Endodermal cell (in vitro differentiated cells): ENCODE data around the gene NTRK1. TPM values are rescaled to one million over a fixed set of nuclear protein-coding genes. Genes with fewer than 3 reads are reported as not detected.
A peak's percentile ranks its signal among the peaks of the same experiment; 100 is the strongest.

Experiments
- DNase-seq: peaks from one replicate; pipeline ENCODE4 v3.0.0-alpha.2; 2017
- H3K27ac ChIP-seq: 2 replicates; pipeline ENCODE4 v1.5.1; 2013; ENCODE audit warnings: mild to moderate bottlenecking, low read depth, low read length, moderate library complexity
- H3K27me3 ChIP-seq: 2 replicates; pipeline ENCODE4 v1.6.1; 2013; ENCODE audit warnings: mild to moderate bottlenecking, low read length, moderate library complexity; ENCODE audit not compliant: insufficient read depth, control insufficient read depth, poor library complexity, severe bottlenecking
- H3K36me3 ChIP-seq: 2 replicates; pipeline ENCODE4 v1.7.0; 2013; ENCODE audit warnings: mild to moderate bottlenecking, low read length, moderate library complexity; ENCODE audit not compliant: control insufficient read depth, insufficient read depth
- H3K4me1 ChIP-seq: one replicate; pipeline ENCODE4 v1.7.0; 2013; ENCODE audit warnings: low read length; ENCODE audit not compliant: control insufficient read depth, insufficient read depth
- H3K4me3 ChIP-seq: 2 replicates; pipeline ENCODE4 v1.5.1; 2013; ENCODE audit warnings: mild to moderate bottlenecking, low read length, moderate library complexity
- H3K9ac ChIP-seq: 2 replicates; pipeline ENCODE4 v1.6.1; 2013; ENCODE audit warnings: mild to moderate bottlenecking, low read length, moderate library complexity; ENCODE audit not compliant: poor library complexity, severe bottlenecking; ENCODE audit errors: extremely low read depth
- H3K9me3 ChIP-seq: 2 replicates; pipeline ENCODE4 v1.6.1; 2013; ENCODE audit warnings: mild to moderate bottlenecking, low read length, moderate library complexity; ENCODE audit not compliant: control insufficient read depth
- H3K27ac Mint-ChIP-seq: 2 replicates; pipeline ENCODE4 v1.8.0; 2020; ENCODE audit warnings: mixed read lengths
- H3K27me3 Mint-ChIP-seq: 2 replicates; pipeline ENCODE4 v1.8.0; 2021; ENCODE audit warnings: mild to moderate bottlenecking, mixed read lengths; ENCODE audit not compliant: insufficient read depth
- H3K36me3 Mint-ChIP-seq: 2 replicates; pipeline ENCODE4 v1.8.0; 2020; ENCODE audit warnings: low read depth, mixed read lengths
- H3K4me1 Mint-ChIP-seq: 2 replicates; pipeline ENCODE4 v1.8.0; 2020; ENCODE audit warnings: mixed read lengths
- H3K4me3 Mint-ChIP-seq: 2 replicates; pipeline ENCODE4 v1.8.0; 2020; ENCODE audit warnings: mild to moderate bottlenecking, moderate library complexity, mixed read lengths
- H3K9me3 Mint-ChIP-seq: 2 replicates; pipeline ENCODE4 v1.8.0; 2020; ENCODE audit warnings: mild to moderate bottlenecking, mixed read lengths
- CTCF ChIP-seq: fragments of 200-600 bp; sonication (generic); conservative IDR thresholded peaks from 2 replicates; pipeline ENCODE4 v1.5.0; 2021; ENCODE audit warnings: antibody characterized with exemption, mild to moderate bottlenecking
- WGBS, 2 experiments: methylation state at CpG; one replicate each; pipeline versions ENCODE4 v1.1.5 to v1.1.7; 2013; ENCODE audit warnings: missing lambda C conversion rate in 2 of 2, mixed read lengths in 1 of 2; ENCODE audit not compliant: insufficient coverage in 1 of 2, insufficient read length in 1 of 2; 5-methylcytosine and 5-hydroxymethylcytosine counted together
- total RNA-seq, 2 donors: library from RNA; stranded (reverse); fragmentation: NEBNext Ultra II Directional in 1 of 2; extraction: Animal tissue kit (Norgen Biotek cat#: 25700) in 1 of 2; gene quantifications; 2 replicates in 1 of 2; 3 replicates in 1 of 2; pipeline ENCODE4 v1.2.1, GENCODE V29; 2021

NTRK1 gene
- total RNA-seq, 2 donors from 2014 or later: 0.44 to 0.82 TPM

GRCh38 chr1:156928043-156928602 lies 67.5 kb downstream of the NTRK1 start:
- Histone ChIP-seq H3K4me3 (no peak overlapping the region), H3K9me3 (no peaks in the 10 kb centered on the region), H3K9ac (no peak overlapping the region), H3K4me1 (no peaks in the 10 kb centered on the region), H3K27me3 (peaks cover 67% of the 10 kb centered on the region), H3K36me3 (no peaks in the 10 kb centered on the region), H3K27ac (no peak overlapping the region)
- peak overlapping the region; percentile 49 for H3K4me3 Mint-ChIP-seq
- no peak overlapping the region for H3K27ac Mint-ChIP-seq
- WGBS, 2 experiments: 13 to 19% methylated on average over 3 to 4 of the region's 4 CpGs
- no peak for DNase-seq
- H3K27me3 Mint-ChIP-seq: peaks cover 81% of the 10 kb centered on the region
- H3K9me3 Mint-ChIP-seq: no peaks in the 10 kb centered on the region
- peaks cover 10% of the 10 kb centered on the region for H3K4me1 Mint-ChIP-seq
- no peaks in the 10 kb centered on the region for H3K36me3 Mint-ChIP-seq
- peak; percentile 13 for TF ChIP-seq CTCF

- no peaks in the 10 kb centered on the region for H3K9me3 ChIP-seq
- H3K9ac ChIP-seq: no peak overlapping the region
- Mint-ChIP-seq H3K4me1 (peaks cover 14% of the 10 kb centered on the region), H3K36me3 (peaks cover 10% of the 10 kb centered on the region), H3K9me3 (no peaks in the 10 kb centered on the region), H3K27me3 (peaks cover 65% of the 10 kb centered on the region), H3K4me3 (no peak overlapping the region), H3K27ac (no peak overlapping the region)
- no peak overlapping the region for H3K27ac ChIP-seq
- H3K27me3 ChIP-seq: peaks cover 51% of the 10 kb centered on the region
- H3K36me3 ChIP-seq: peaks cover 7% of the 10 kb centered on the region
- no peaks in the 10 kb centered on the region for H3K4me1 ChIP-seq
- 80 to 84% methylated on average over 3 to 6 of the region's 6 CpGs for WGBS, 2 experiments
- DNase-seq: no peak
- no peak overlapping the region for H3K4me3 ChIP-seq
- no peak for TF ChIP-seq CTCF
These were observed 69.1 kb downstream of the NTRK1 start for GRCh38 chr1:156929596-156930238.

- Histone ChIP-seq H3K4me1 (no peaks in the 10 kb centered on the region), H3K36me3 (peaks cover 13% of the 10 kb centered on the region), H3K27ac (no peak overlapping the region), H3K27me3 (peaks cover 43% of the 10 kb centered on the region), H3K9me3 (no peaks in the 10 kb centered on the region), H3K9ac (no peak overlapping the region), H3K4me3 (no peak overlapping the region)
- WGBS, 2 experiments: 30 to 65% methylated on average over 2 to 4 of the region's 4 CpGs
- Mint-ChIP-seq H3K9me3 (no peaks in the 10 kb centered on the region), H3K27me3 (peaks cover 57% of the 10 kb centered on the region), H3K36me3 (peaks cover 15% of the 10 kb centered on the region), H3K4me3 (no peak overlapping the region), H3K4me1 (peaks cover 14% of the 10 kb centered on the region), H3K27ac (no peak overlapping the region)
- DNase-seq: peak; percentile 55
- no peak for TF ChIP-seq CTCF
These were observed 69.8 kb downstream of the NTRK1 start for GRCh38 chr1:156930483-156930882.

Other genes with a start within 250 kb of the NTRK1 start
- 1 to 10 TPM in 1 of 2 donors, under 1 TPM in 1; 0.42 to 2.8 TPM for gene HAPLN2, start 241.4 kb upstream of the NTRK1 start, total RNA-seq
- gene BCAN, start 218.7 kb upstream of the NTRK1 start, total RNA-seq: under 1 TPM in 1 of 2 donors, not detected in 1; 0.31 TPM
- 100 to 1,000 TPM in 1 of 2 donors, 10 to 100 TPM in 1; 65.8 to 103 TPM for gene NES, start 183.5 kb upstream of the NTRK1 start, total RNA-seq
- 100 to 1,000 TPM; 243 to 780 TPM for gene CRABP2, start 155.3 kb upstream of the NTRK1 start, total RNA-seq
- 10 to 100 TPM; 25.9 to 35.5 TPM for gene METTL25B, start 132.4 kb upstream of the NTRK1 start, total RNA-seq
- gene ISG20L2, start 132.1 kb upstream of the NTRK1 start, total RNA-seq: 10 to 100 TPM; 37.2 to 39.9 TPM
- gene MRPL24, start 119.8 kb upstream of the NTRK1 start, total RNA-seq: 10 to 100 TPM; 32.2 to 35.5 TPM
- gene HDGF, start 109.2 kb upstream of the NTRK1 start, total RNA-seq: 100 to 1,000 TPM; 493 to 495 TPM
- 100 to 1,000 TPM; 108 to 111 TPM for gene PRCC, start 93.3 kb upstream of the NTRK1 start, total RNA-seq
- gene SH2D2A, start 44.0 kb upstream of the NTRK1 start, total RNA-seq: 1 to 10 TPM; 2.4 to 7.7 TPM
- gene INSRR, start 1.7 kb upstream of the NTRK1 start, total RNA-seq: under 1 TPM; 0.07 to 0.09 TPM
- gene PEAR1, start 32.9 kb downstream of the NTRK1 start, total RNA-seq: under 1 TPM; 0.29 to 0.53 TPM
- gene LRRC71, start 59.8 kb downstream of the NTRK1 start, total RNA-seq: not detected
- gene ARHGEF11, start 184.9 kb downstream of the NTRK1 start, total RNA-seq: 10 to 100 TPM; 54.2 to 56.5 TPM
- under 1 TPM in 1 of 2 donors, not detected in 1; 0.26 TPM for gene ETV3L, start 238.9 kb downstream of the NTRK1 start, total RNA-seq